NCI-H1417 (cell line): ENCODE data around the gene RBL1.
"Not testable (repeated sequence)": the region's sequence is repeated elsewhere in the genome, so short reads cannot be mapped to it uniquely, and the experiment has no call there.

Experiments
- DNase-seq, 3 experiments: peaks; one replicate each; lab custom pipeline; 2025; lab: John Stamatoyannopoulos, UW

RBL1 gene, protein sequence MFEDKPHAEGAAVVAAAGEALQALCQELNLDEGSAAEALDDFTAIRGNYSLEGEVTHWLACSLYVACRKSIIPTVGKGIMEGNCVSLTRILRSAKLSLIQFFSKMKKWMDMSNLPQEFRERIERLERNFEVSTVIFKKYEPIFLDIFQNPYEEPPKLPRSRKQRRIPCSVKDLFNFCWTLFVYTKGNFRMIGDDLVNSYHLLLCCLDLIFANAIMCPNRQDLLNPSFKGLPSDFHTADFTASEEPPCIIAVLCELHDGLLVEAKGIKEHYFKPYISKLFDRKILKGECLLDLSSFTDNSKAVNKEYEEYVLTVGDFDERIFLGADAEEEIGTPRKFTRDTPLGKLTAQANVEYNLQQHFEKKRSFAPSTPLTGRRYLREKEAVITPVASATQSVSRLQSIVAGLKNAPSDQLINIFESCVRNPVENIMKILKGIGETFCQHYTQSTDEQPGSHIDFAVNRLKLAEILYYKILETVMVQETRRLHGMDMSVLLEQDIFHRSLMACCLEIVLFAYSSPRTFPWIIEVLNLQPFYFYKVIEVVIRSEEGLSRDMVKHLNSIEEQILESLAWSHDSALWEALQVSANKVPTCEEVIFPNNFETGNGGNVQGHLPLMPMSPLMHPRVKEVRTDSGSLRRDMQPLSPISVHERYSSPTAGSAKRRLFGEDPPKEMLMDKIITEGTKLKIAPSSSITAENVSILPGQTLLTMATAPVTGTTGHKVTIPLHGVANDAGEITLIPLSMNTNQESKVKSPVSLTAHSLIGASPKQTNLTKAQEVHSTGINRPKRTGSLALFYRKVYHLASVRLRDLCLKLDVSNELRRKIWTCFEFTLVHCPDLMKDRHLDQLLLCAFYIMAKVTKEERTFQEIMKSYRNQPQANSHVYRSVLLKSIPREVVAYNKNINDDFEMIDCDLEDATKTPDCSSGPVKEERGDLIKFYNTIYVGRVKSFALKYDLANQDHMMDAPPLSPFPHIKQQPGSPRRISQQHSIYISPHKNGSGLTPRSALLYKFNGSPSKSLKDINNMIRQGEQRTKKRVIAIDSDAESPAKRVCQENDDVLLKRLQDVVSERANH

DNA sequence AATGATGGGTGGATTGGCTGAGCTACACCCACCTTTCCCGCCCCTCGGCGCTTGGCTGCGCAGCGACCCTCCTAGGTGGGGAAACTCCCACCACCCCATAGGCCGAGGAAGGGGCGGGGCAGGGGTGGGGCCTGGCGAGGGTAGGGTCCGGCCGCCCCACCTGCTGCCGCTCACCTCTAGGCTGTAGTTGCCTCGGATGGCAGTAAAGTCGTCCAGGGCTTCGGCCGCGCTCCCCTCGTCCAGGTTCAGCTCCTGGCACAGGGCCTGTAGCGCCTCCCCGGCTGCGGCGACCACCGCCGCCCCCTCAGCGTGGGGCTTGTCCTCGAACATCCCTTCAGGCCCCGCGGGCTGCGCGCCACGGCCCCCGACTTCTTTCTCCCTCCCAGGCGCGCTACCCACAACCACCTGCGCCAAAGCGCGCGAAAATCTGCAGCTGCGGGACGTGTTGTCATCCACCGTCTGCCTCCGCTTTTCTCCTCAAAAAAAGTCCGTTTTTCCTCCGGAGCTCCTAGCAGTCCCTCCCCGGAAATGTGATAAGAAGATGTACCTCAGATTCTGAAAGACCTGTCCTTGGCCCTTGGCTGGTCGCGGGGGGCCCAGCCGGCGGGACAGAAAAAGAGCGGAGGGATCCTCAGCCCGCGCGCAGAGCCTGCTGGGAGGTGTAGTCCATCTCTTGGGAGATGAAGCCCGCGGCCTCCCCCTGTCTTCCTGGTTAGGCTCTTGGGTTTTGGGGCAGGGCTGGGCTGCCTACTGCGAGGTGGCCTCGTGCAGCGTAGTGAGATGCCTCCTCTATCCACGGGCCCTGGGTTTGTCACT is at the start of gene RBL1:
Gene RBL1, minus strand, starts transcription at position 399 of the 816 bp plus-strand sequence. Its CDS starts 69 bp downstream, at position 330.
- peak; percentile 87 to 99 (median 98) for DNase-seq

DNA sequence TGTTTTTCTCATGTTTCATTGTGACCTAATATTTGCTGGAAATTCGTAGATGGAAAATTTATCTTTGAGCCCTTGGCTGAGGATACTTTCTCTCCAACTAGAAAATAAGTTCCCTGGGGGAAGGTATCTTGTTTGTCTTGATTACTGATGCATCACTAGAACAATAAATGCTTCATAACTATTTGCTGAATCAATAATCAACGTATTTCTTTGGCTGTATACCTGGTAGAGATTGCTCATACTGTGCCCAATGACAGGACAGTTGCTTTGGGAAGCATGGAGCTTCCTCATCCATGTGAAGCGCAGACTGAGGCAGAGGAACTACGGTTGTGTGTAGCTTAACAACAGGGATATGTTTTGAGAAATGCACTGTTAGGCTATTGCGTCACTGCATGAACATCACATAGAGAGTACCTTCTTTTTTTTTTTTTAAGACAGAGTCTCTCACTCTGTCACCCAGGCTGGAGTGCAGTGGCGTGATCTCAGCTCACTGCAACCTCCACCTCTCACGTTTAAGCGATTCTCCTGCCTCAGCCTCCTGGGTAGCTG is 49.1 kb upstream of the RBL1 start:
- DNase-seq, result no peak

DNA sequence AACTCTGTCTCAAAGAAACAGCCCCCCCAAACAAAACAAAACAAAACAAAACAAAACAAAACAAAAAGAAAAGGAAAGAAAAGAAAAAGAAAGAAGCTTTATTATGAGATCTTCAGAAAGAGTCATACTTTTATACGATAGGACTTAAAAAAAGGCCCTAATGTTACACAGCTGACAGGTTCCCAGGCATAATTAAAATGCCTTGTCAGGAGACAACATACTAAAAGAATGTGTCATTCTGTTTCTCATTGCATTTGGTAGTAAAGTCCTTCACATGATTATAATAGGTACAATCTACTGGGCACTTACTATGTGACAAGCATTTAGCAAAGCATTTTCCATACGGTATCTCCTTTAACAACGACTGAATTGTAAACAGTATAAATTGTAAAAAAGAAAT is 46.9 kb upstream of the RBL1 start:
- DNase-seq, result no peak

DNA sequence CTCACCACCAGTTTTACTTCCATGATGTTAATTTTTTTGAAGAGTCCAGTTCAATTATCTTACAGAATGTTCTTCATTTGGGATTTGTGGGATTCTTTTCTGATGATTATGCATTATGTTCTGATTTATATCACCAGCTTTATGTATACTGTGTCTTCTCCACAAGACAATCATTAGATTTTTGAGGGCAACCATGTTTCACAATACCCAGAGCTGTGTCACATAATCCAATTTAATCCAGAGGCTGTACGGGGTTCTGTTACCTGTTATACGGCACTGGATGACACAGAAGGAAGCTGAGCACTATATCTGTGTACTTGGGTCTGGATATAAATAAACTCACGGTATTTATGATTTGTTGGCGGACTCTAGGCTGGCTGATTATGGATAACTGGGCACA is 41.8 kb upstream of the RBL1 start:
- no peak for DNase-seq

DNA sequence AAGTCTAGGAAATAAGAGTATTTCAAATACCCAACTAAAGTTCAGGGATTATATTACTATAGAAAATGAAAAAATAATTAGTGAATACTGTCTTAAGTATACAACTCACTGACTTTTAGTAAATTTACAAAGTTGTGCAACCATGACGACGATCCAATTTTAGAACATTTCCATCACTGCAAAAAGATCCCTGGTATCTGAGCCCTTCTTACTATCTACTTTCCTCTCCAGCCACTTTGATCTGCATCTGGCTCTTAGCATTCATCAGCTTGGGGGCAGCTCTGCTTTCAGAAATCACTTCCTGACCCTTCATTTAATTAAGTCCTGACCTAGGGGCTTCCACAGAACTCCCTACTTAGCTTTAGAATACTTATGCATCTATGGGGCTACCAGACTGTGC is 38.2 kb upstream of the RBL1 start:
- DNase-seq, result no peak

DNA sequence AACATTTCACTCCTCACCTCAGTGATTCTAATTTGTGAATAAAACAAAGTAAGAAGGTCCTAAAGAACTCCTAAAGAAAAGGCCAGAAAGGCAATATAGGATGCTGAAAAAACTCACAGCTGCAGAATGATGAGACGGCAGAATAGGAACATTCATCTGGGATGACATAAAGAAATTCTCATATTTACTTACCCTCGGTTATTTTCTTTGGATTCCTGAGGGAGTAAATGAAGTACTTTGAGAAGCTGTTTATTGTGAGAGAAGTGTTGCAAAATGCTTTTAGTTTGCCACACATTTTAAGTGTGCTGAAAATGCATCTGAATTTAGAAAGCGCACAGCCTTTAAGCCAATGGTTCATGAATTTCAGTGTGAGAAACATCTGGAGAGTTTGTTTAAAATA is 35.7 kb upstream of the RBL1 start:
- DNase-seq, result no peak

DNA sequence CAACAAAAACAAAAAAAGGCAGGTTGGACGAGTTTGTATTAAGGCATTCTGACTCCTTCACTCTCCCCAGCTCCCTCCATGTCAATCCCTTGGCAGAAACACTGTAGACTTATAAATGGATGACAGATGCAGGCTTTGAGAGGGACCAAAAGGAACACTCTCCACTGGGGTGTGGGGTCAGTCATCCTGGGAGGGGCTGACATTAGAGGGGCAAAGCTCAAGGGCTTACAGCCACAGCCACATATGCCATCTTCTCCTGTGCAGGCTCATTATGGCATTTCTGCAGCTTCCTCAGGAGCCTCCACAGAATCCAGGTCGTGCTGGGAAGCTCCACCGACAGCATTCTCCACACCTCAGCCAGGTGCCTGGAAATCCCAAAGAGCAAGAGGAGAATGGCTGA is 33.0 kb upstream of the RBL1 start:
- DNase-seq, result no peak

DNA sequence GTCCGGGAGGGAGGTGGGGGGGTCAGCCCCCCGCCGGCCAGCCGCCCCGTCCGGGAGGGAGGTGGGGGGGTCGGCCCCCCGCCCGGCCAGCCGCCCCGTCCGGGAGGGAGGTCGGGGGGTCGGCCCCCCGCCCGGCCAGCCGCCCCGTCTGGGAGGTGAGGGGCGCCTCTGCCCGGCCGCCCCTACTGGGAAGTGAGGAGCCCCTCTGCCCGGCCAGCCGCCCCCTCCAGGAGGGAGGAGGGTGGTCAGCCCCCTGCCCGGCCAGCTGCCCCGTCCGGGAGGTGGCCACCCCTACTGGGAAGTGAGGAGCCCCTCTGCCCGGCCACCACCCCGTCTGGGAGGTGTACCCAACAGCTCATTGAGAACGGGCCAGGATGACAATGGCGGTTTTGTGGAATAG is 30.5 kb upstream of the RBL1 start:
- not testable (repeated sequence) for DNase-seq

DNA sequence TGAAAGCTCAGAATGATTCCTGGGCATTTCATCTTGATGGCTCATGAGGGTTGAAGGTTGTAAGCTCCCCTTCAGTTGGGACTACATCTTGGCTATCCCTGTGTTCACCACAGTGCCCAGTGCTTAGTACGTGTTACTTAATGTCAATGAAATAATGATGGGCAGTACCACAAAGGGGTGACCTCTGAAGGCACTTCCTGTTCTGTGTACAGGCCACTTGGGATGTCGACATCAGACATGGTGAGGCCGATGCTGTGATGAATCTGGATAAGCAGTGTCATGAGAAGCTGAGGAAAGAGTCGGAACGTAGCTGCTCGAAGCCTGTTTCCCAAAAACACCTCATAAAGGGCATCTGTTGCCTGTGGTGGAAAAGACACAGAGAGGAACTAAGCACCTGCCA is 27.6 kb upstream of the RBL1 start:
- DNase-seq, result no peak

DNA sequence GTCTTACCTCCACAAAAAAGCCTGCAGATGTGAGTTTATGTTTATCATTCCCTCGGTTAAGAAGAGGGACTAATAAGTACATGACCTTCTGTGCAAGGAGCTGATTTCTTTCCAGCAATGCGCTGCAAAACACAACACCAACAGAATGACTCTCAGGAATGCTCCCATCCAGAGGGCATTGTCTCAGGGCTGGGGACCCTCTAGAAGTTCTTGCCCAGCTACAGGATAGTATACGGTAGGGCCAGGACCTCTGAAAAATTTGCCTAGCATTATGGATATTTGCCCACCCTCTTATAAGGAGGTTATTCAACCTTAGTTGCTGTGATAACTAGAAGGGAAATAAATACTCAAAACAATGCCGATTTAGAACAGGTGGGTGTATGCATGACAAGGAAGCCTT is 24.7 kb upstream of the RBL1 start:
- DNase-seq, result no peak

DNA sequence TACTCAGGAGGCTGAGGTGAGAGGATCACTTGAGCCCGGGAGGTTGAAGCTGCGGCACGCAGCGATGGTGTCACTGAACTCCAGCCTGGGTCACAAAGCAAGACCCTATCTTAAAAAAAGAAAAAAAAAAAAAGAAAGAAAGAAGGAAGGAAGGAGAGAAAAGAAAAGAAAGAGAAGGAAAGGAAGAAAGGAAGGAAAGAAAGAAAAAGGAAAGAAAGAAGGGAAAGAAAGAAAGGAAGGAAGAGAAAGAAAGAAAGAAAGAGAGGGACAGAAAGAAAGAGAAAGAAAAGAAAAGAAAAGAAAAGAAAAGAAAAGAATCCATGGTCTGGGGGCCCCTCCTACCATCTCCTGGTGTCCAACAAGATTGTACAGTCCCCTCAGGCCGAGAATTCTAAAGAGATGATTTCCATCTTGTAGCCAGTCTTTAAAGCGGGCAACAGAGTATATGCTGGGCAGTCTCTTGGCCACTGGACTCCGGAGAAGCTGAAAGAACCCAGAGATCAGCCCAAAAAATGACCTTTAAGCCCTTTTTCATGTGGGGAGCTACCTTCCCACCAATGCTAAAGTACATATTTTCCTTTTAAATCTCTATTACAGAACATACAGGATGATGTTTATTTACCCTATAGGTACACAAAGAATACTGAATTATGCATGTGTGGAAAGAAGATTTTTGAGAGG is 23.7 kb upstream of the RBL1 start:
- no peak for DNase-seq

DNA sequence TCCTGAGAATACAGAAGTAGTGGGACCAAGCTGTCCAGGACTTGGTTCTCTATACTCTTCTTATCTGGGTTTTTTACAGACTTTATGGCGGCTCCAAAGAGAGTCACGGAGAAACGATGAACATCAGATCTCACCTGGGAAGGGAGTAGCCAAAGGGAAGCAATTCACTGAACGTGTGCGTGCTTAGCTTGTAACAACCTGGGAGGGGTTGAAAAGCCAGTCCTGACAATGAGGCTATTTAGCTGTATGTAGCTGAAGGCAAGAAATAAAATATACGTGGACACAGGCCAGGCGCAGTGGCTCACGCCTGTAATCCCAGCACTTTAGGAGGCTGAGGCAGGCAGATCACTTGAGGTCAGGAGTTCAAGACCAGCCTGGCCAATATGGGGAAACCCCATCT is 18.2 kb upstream of the RBL1 start:
- no peak for DNase-seq

DNA sequence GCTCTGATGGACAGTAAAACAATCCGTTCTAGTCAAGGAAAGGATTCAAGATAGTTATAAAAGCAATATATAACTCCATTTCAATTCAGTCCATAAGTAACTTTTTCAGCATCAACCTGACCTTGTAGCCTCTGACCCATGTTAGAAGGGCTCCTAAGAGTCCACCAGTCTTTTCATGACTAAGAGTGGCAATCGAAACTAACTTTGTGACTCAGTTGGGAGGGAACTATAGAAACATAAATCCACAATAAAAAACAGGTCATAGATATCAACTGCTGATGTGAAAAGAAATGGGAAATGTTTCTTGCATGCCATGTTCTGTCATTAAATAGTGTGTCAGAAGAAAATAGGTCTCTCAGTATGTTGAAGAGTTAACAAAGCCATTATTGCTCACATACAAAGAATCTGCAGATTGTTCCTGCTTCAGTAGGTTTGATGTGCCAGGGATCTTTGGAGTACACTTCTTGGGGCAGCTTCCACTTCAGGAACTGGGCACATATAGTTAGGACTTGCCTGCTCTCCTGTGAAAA is 16.2 kb upstream of the RBL1 start:
- DNase-seq, result no peak

DNA sequence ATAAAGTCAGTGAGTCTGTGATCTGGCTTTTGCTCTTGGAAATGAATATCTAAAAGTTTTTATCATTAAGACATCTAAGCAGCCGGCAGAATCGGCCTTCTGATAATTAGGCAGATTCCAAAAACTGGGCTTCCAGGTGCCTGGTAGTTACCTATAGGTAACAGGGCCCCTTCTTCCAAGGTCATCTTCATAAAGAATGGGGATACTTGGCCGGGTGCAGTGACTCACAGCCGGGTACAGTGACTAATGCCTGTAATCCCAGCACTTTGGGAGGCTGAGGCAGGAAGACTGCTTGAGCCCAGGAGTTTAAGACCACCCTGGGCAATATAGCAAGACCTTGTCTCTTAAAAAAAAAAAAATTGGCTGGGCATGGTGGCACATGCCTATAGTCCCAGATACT is 12.9 kb upstream of the RBL1 start:
- DNase-seq, result no peak

DNA sequence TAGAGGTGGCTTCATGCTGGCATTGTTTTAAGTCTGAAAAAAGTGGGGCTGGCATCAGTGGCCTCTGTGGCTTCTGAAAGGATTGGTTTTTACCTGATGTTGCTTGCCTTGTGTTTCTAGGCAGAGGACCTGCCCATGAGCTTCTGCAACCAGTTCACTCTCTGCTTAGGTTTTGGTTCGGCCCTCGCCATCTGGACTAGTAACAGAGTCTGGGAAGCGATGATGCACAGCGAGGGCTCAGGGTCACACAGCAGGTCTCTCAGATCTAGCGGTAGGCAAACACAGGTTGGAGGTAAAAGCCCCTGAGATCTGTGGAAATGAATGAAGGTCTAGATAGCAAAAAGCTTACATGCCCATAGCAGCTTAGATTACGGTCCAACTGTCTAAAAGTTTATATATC is 6.8 kb upstream of the RBL1 start:
- no peak for DNase-seq

DNA sequence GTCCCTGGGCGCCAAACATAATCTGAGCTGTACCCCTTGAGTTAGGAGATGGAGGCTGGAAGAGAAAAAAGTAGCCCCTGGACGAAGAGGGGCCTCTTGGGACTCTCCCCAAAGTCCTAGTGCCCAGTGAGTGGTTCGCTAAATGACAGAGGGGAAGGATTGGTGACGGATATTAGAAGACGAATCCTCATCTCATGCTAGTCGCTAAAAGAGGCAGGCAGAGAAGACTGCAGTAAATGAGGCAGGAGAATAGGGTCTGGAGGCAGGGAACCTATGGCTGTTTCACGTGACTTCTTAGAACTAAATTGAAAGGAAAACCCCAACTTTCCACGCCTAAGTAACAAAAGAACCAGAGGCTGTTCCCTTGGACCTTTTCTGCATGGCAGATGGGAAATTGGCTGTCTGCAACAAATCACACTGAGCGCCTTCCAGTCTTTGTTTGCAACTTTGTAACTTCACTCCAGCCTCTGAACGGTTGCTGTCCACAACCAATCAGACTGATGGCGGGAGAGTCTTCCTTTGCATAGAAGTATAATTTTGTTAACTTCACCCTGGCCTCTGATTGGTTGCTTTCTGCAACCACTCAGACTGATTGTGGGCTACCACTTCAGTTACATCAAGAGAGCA is 731 bp upstream of the RBL1 start:
- no peak for DNase-seq

DNA sequence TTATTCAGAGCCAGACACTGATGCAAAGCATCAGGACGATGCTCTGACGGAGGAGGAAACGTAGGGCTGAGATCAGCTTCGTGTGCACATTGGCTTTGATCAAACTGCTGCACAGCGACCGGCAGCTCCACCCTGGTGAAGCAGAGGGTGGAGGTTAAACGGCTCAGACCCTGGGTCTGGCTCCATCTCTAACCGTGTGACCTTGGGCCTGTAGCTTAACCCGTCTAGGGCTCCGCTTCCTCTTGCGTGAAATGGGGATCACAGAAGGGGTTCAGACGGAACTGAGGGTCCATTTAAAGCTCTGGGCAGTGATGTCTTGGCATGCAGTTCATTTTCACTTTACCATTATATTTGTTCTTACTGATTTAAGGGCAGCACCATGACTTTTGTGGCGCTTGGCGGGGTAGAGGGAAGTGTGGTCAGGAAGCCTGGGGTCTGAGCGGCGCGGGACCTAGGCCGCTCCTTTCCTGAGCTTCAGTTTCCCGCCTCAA is 644 bp downstream of the RBL1 start:
- peak in 2 of 3 experiments; percentile 42 to 89 for DNase-seq

DNA sequence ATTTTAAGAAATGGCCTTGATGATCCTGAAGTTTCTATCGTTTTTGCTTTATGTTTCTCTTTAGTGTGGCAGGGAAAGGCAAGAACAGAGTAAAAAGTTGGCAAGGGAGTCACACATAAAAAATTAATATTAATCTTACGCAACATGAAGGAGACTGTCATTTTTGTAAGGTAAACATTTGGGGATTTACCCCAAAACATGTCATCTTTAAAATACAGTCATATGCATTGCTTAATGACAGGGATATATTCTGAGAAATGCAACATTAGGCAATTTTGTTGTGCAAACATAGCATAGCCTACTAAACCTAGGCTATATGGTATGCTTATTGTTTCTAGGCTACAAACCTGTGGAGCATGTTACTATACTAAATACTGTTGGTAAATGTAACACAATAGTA is 5.4 kb downstream of the RBL1 start:
- DNase-seq, result no peak

DNA sequence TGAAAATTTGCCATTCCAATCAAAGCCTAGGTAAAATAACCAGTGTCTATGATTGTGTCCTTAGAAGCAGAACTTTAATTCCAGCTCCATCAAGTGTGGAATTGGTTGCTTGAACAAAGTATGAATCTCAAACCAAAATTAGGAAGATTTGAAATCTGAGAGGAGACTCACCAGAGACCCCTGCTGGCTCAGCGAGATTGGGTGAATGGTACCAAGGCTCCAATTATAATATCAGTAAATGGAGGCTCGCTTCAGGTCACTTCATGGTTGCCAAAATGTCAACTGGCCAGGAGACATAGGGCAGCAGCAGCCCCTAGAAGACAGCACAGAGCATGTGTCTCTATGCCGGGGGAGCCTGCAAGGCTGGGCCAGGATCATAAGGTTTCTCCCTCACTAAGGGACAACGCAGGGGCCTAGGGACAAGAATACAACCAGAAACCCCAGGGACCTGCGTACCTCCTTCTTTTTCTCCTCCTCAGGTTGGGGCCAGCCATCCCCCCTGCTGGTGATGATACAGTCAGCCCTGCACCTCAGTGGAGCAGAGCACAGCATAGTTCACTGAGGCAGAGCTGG is 14.0 kb downstream of the RBL1 start:
- DNase-seq, result no peak

DNA sequence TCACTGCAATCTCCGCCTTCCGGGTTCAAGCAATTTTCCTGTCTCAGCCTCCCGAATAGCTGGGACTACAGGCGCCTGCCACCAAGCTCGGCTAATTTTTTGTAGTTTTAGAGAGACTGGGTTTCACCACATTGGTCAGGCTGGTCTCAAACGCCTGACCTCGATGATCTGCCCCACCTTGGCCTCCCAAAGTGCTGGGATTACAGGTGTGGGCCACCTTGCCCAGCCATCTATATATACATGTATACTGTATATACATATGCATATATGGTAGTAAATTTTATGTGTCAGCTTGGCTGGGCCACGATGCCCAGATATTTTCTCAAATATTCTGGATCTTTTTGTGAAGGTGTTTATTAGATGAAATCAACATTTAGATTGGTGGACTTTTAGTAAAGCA is 18.8 kb downstream of the RBL1 start:
- DNase-seq, result no peak
